Peyer's patch (tissue), 4 donors: ENCODE measurements around the gene P2RY8.

Experiments used
- CTCF ChIP-seq, 6 experiments: fragments of 450-650 bp in 4 of 6; fragments of 200-600 bp in 2 of 6; sonication (generic) in 1 of 6; IDR thresholded peaks; one replicate each; pipeline ENCODE4 v1.5.1; 2017 to 2019; ENCODE audit warnings: antibody characterized with exemption in 6 of 6, mild to moderate bottlenecking in 3 of 6, moderate library complexity in 1 of 6
- POLR2A ChIP-seq, 2 donors: fragments of 450-650 bp; IDR thresholded peaks; one replicate each; pipeline ENCODE4 v1.5.1; 2017; ENCODE audit warnings: antibody characterized with exemption in 2 of 2, mild to moderate bottlenecking in 2 of 2, moderate library complexity in 2 of 2

DNA sequence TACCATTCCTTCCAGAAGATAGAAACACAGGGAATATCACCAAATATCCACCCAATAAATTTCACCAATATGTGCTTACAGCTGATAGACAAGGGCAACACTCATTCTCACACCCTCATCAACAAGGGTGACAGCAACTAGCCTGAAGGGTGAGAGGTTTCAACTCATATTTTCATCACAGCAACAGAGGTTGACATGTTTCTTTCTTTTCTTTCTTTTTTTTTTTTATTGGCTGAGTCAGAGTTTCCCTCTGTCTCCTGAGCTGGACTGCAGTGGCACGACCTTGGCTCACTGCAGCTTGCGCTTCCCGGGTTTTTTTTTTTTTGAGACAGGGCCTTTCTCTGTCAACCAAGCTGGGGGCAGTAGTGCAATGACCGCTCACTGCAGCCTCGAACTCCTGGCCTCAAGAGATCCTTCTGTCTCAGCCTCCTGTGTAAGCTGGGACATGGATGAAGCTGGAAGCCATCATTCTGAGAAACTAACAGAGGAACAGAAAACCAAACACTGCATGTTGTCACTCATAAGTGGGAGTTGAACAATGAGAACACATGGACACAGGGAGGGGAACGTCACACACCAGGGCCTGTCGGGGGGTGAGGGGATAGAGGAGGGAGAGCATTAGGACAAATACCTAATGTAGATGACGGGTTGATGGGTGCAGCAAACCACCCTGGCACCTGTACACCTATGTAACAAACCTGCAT lies 56.8 kb downstream of the P2RY8 start:
- TF ChIP-seq POLR2A (IDR thresholded peaks at IDR 0.05) (no peak), CTCF (IDR thresholded peaks at IDR 0.05) (no peak)
